NT2/D1 (cell line): ENCODE measurements around the gene UBAC1.

Experiments
- SUZ12 ChIP-seq: IDR thresholded peaks from 2 replicates; pipeline ENCODE4 v1.6.1; 2011; ENCODE audit not compliant: insufficient read length, insufficient read depth; ENCODE audit errors: extremely low read depth
- YY1 ChIP-seq: IDR thresholded peaks from 2 replicates; pipeline ENCODE4 v1.6.1; 2011; ENCODE audit not compliant: insufficient read length, insufficient read depth
- ZNF274 ChIP-seq: IDR thresholded peaks from 2 replicates; pipeline ENCODE4 v1.6.1; 2011; ENCODE audit warnings: mild to moderate bottlenecking, low read depth, low read length

DNA sequence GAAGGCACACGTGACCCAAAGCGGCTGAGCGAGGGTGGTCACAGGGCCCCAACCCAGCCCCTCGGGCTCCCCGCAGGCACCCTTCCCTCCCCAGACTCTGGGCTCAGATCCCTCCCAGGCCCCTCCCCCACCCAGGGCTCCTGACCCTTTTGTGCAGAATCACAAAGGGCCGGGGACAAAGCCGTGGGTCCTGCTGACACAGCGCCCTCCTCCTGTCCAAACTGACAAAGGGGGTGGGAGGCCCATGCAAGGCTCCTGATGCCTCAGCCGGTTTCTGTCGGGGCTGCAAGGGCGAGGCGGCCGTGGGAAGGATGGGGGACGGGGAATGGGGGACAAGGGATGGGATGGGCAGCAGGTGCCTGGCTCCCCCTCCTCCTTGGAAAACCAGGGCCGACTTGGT lies 43.5 kb upstream of the UBAC1 start:
- TF ChIP-seq YY1 (no peak), ZNF274 (no peak), SUZ12 (no peak)
